Fibroblast of lung (primary cell): Measurements from ENCODE around the gene NAT16. TPM values are rescaled to one million over a fixed set of nuclear protein-coding genes. Genes with fewer than 3 reads are reported as not detected.

ENCODE experiments used
- DNase-seq, 2 donors: peaks; one replicate each; pipeline versions ENCODE4 v3.0.0 to v3.0.0-alpha.2; 2010; ENCODE audit warnings: low read depth in 2 of 2
- H2AFZ ChIP-seq: 2 replicates; pipeline ENCODE4 v1.5.1; 2012; ENCODE audit warnings: low read length, control low read depth, inconsistent platforms
- H3K27ac ChIP-seq: 2 replicates; pipeline ENCODE4 v1.5.1; 2011; ENCODE audit warnings: low read length, control low read depth; ENCODE audit not compliant: insufficient read depth
- H3K27me3 ChIP-seq: 2 replicates; pipeline ENCODE4 v1.5.1; 2011; ENCODE audit warnings: mild to moderate bottlenecking, low read length; ENCODE audit not compliant: control insufficient read depth, insufficient read depth
- H3K36me3 ChIP-seq: 2 replicates; pipeline ENCODE4 v1.5.1; 2011; ENCODE audit warnings: low read length; ENCODE audit not compliant: control insufficient read depth, insufficient read depth
- H3K4me1 ChIP-seq: 2 replicates; pipeline ENCODE4 v1.5.1; 2011; ENCODE audit warnings: low read length; ENCODE audit not compliant: control insufficient read depth, insufficient read depth; ENCODE audit errors: extremely low read depth
- H3K4me2 ChIP-seq: 2 replicates; pipeline ENCODE4 v1.5.1; 2011; ENCODE audit warnings: low read length, control low read depth; ENCODE audit not compliant: insufficient read depth; ENCODE audit errors: extremely low read depth
- H3K4me3 ChIP-seq, 4 experiments: fragments of 200-600 bp in 1 of 4; sonication (generic) in 1 of 4; replicated peaks in 1 of 4; 2 replicates each; pipeline ENCODE4 v1.5.1; 2011 to 2016; ENCODE audit warnings: low read length in 4 of 4, low read depth in 3 of 4, mild to moderate bottlenecking in 3 of 4, control low read depth in 2 of 4, inconsistent platforms in 1 of 4, mixed read lengths in 1 of 4; ENCODE audit not compliant: insufficient read depth in 1 of 4; ENCODE audit errors: control extremely low read depth in 1 of 4
- H3K79me2 ChIP-seq: 2 replicates; pipeline ENCODE4 v1.5.1; 2012; ENCODE audit warnings: mild to moderate bottlenecking, low read length, inconsistent platforms; ENCODE audit not compliant: control insufficient read depth, insufficient read depth
- H3K9ac ChIP-seq: 2 replicates; pipeline ENCODE4 v1.5.1; 2011; ENCODE audit warnings: mild to moderate bottlenecking, low read length, control low read depth; ENCODE audit not compliant: insufficient read depth
- H3K9me3 ChIP-seq: 2 replicates; pipeline ENCODE4 v1.5.1; 2012; ENCODE audit warnings: low read depth, low read length; ENCODE audit not compliant: control insufficient read depth, insufficient read depth
- H4K20me1 ChIP-seq: 2 replicates; pipeline ENCODE4 v1.5.1; 2011; ENCODE audit warnings: low read length; ENCODE audit not compliant: control insufficient read depth, insufficient read depth; ENCODE audit errors: extremely low read depth
- CTCF ChIP-seq, 2 donors: IDR thresholded peaks in 1 of 2; conservative IDR thresholded peaks in 1 of 2; 1 replicate in 1 of 2; 2 replicates in 1 of 2; pipeline ENCODE4 v1.5.1; 2011 to 2012; ENCODE audit warnings: low read length in 2 of 2, control low read depth in 1 of 2, inconsistent platforms in 1 of 2, low read depth in 1 of 2, mild to moderate bottlenecking in 1 of 2
- EZH2 ChIP-seq: IDR thresholded peaks from 2 replicates; pipeline ENCODE4 v1.5.1; 2012; ENCODE audit warnings: low read length, control low read depth, mild to moderate bottlenecking; ENCODE audit errors: missing control alignments
- polyA plus RNA-seq, 2 donors: library from polyadenylated mRNA; depleted of rRNA in 1 of 2; stranded (reverse) in 1 of 2; unstranded in 1 of 2; fragments of >200 nt; gene quantifications; 2 replicates each; pipeline ENCODE4 v1.2.1, GENCODE V29; 2011 to 2012; ENCODE audit warnings: missing spikeins in 1 of 2
- total RNA-seq: library from RNA; depleted of rRNA; stranded (reverse); fragments of >200 nt; gene quantifications from 2 replicates; pipeline ENCODE4 v1.2.1, GENCODE V29; 2014

Gene NAT16
- total and polyA plus RNA-seq, 2 donors (not counting 1 experiment from before 2014, with no cell fraction given), result not detected

- no peak overlapping the region for H3K27ac ChIP-seq
- peaks cover 2% of the 10 kb centered on the region for H3K4me1 ChIP-seq
- no peak for DNase-seq
- H3K4me2 ChIP-seq, result no peak overlapping the region
- peaks cover 26% of the 10 kb centered on the region for H3K27me3 ChIP-seq
- no peaks in the 10 kb centered on the region for H4K20me1 ChIP-seq
- no peak overlapping the region for H3K4me3 ChIP-seq
- H3K79me2 ChIP-seq, result no peaks in the 10 kb centered on the region
- H2AFZ ChIP-seq, result no peak overlapping the region
- H3K9ac ChIP-seq, result no peak overlapping the region
- no peaks in the 10 kb centered on the region for H3K9me3 ChIP-seq
- H3K36me3 ChIP-seq, result no peaks in the 10 kb centered on the region
- TF ChIP-seq CTCF (conservative IDR thresholded peaks at IDR 0.05 in 1 of 2, IDR thresholded peaks at IDR 0.05 in 1 of 2; ENCODE audit: low read depth in 1 of 2, low read length in 2 of 2) (no peak), EZH2 (no peak)
These were observed 17.9 kb upstream of the NAT16 start for GRCh38 chr7:101197991-101198390.

GRCh38 chr7:101195884-101196283 is 15.8 kb upstream of the NAT16 start:
- Histone ChIP-seq H3K9me3 (no peaks in the 10 kb centered on the region), H3K4me2 (no peak overlapping the region), H3K4me3 (no peak overlapping the region), H3K36me3 (no peaks in the 10 kb centered on the region), H2AFZ (no peak overlapping the region), H3K4me1 (no peaks in the 10 kb centered on the region), H4K20me1 (no peaks in the 10 kb centered on the region), H3K27ac (no peak overlapping the region), H3K27me3 (peaks cover 7% of the 10 kb centered on the region), H3K79me2 (no peaks in the 10 kb centered on the region), H3K9ac (no peak overlapping the region)
- DNase-seq, result no peak
- TF ChIP-seq EZH2 (no peak), CTCF (conservative IDR thresholded peaks at IDR 0.05 in 1 of 2, IDR thresholded peaks at IDR 0.05 in 1 of 2; ENCODE audit: low read depth in 1 of 2, low read length in 2 of 2) (no peak)

GRCh38 chr7:101189109-101189508 is 9.0 kb upstream of the NAT16 start:
- no peaks in the 10 kb centered on the region for H4K20me1 ChIP-seq
- H3K36me3 ChIP-seq, result no peaks in the 10 kb centered on the region
- no peaks in the 10 kb centered on the region for H3K27me3 ChIP-seq
- H3K27ac ChIP-seq, result no peak overlapping the region
- TF ChIP-seq EZH2, result no peak
- no peak for TF ChIP-seq CTCF (conservative IDR thresholded peaks at IDR 0.05 in 1 of 2, IDR thresholded peaks at IDR 0.05 in 1 of 2; ENCODE audit: low read depth in 1 of 2, low read length in 2 of 2)
- H3K79me2 ChIP-seq, result no peaks in the 10 kb centered on the region
- no peak overlapping the region for H3K4me2 ChIP-seq
- no peak overlapping the region for H3K4me3 ChIP-seq
- no peak overlapping the region for H3K9ac ChIP-seq
- H3K9me3 ChIP-seq, result no peaks in the 10 kb centered on the region
- no peak for DNase-seq
- H2AFZ ChIP-seq, result no peak overlapping the region
- H3K4me1 ChIP-seq, result no peaks in the 10 kb centered on the region
